HG02642 (cell line): ENCODE data around the gene HOXB2.
"Not testable (repeated sequence)": the region's sequence is repeated elsewhere in the genome, so short reads cannot be mapped to it uniquely, and the experiment has no call there.

Experiments used
- ATAC-seq: cut with Tn5 transposase; IDR thresholded peaks from one replicate; pipeline ENCODE4 v1.9.1; 2021; ENCODE audit warnings: mild to moderate bottlenecking; ENCODE audit not compliant: unreplicated experiment, poor library complexity

HOXB2 gene

GRCh38 chr17:48544349-48545021 lies 424 bp downstream of the HOXB2 start:
- ATAC-seq, result no peak

- peak; percentile 30 for ATAC-seq
Observed at GRCh38 chr17:48543854-48544348, 1.0 kb downstream of the HOXB2 start.

GRCh38 chr17:48543107-48543853 lies 1.6 kb downstream of the HOXB2 start:
- peak; percentile 53 for ATAC-seq

- ATAC-seq, result no peak
Observed at GRCh38 chr17:48542698-48543106, 2.2 kb downstream of the HOXB2 start.

GRCh38 chr17:48542114-48542656 lies 2.7 kb downstream of the HOXB2 start:
- ATAC-seq, result no peak

- no peak for ATAC-seq
Observed at GRCh38 chr17:48541577-48542113, 3.3 kb downstream of the HOXB2 start.

GRCh38 chr17:48541036-48541576 lies 3.8 kb downstream of the HOXB2 start:
- no peak for ATAC-seq

GRCh38 chr17:48540213-48540612 lies 4.7 kb downstream of the HOXB2 start:
- no peak for ATAC-seq

GRCh38 chr17:48539177-48539576 lies 5.7 kb downstream of the HOXB2 start:
- no peak for ATAC-seq

GRCh38 chr17:48537316-48537715 lies 7.6 kb downstream of the HOXB2 start:
- no peak for ATAC-seq

- not testable (repeated sequence) for ATAC-seq
Observed at GRCh38 chr17:48535793-48536559, 8.9 kb downstream of the HOXB2 start.

GRCh38 chr17:48532261-48532660 lies 12.6 kb downstream of the HOXB2 start:
- no peak for ATAC-seq

GRCh38 chr17:48530887-48531272 lies 14.0 kb downstream of the HOXB2 start, which contains the start of gene HOXB1:
HOXB1 (minus strand) TSS chr17:48531011; CDS start chr17:48530904, 107 bp downstream.
- no peak for ATAC-seq

- ATAC-seq, result no peak
Observed at GRCh38 chr17:48530208-48530886, 14.6 kb downstream of the HOXB2 start.

- no peak for ATAC-seq
Observed at GRCh38 chr17:48529683-48530009, 15.3 kb downstream of the HOXB2 start.

GRCh38 chr17:48528936-48529682 lies 15.8 kb downstream of the HOXB2 start:
- ATAC-seq, result no peak

GRCh38 chr17:48528153-48528935 lies 16.6 kb downstream of the HOXB2 start:
- no peak for ATAC-seq

GRCh38 chr17:48527547-48527932 lies 17.4 kb downstream of the HOXB2 start:
- no peak for ATAC-seq
